ENCODE results near the gene TSHB.

Gene TSHB

GRCh38 chr1:115046751-115047150, 17.1 kb downstream of the TSHB start:
- Histone ChIP-seq H3K4me1 (ENCODE audit: low read length) (no peaks in the 10 kb centered on the region), H3K4me3 (ENCODE audit: low read length) (no peak overlapping the region), H3K9ac (ENCODE audit: low read length) (no peak overlapping the region), H3K36me3 (replicated peaks; ENCODE audit: low read depth, low read length) (no peaks in the 10 kb centered on the region), H3K27ac (ENCODE audit: low read length) (no peak overlapping the region), H3K4me2 (ENCODE audit: low read length) (no peak overlapping the region), H3K9me3 (ENCODE audit: insufficient read depth, low read length) (no peaks in the 10 kb centered on the region), H4K20me1 (ENCODE audit: insufficient read depth, low read length) (no peaks in the 10 kb centered on the region), H3K79me2 (ENCODE audit: low read length) (no peaks in the 10 kb centered on the region), H2AFZ (ENCODE audit: low read depth, low read length) (no peak overlapping the region), H3K27me3 (ENCODE audit: low read depth, low read length) (0 out of 2 replicates have a peak, but pooled peaks cover 3% of the 10 kb centered on the region)
- TF ChIP-seq CTCF (IDR thresholded peaks at IDR 0.05; ENCODE audit: low read depth, low read length): no peak
- no peak for TF ChIP-seq EZH2phosphoT487 (IDR thresholded peaks at IDR 0.05; ENCODE audit: low read depth)

- Histone ChIP-seq H3K9me3 (ENCODE audit: insufficient read depth, low read length) (no peaks in the 10 kb centered on the region), H3K4me2 (ENCODE audit: low read length) (no peak overlapping the region), H3K79me2 (ENCODE audit: low read length) (no peaks in the 10 kb centered on the region), H3K9ac (ENCODE audit: low read length) (no peak overlapping the region), H3K4me1 (ENCODE audit: low read length) (no peaks in the 10 kb centered on the region), H3K36me3 (replicated peaks; ENCODE audit: low read depth, low read length) (no peaks in the 10 kb centered on the region), H3K27ac (ENCODE audit: low read length) (no peak overlapping the region), H4K20me1 (ENCODE audit: insufficient read depth, low read length) (no peaks in the 10 kb centered on the region), H3K4me3 (ENCODE audit: low read length) (no peak overlapping the region), H3K27me3 (ENCODE audit: low read depth, low read length) (0 out of 2 replicates have a peak, but pooled peaks cover 3% of the 10 kb centered on the region), H2AFZ (ENCODE audit: low read depth, low read length) (no peak overlapping the region)
- no peak for TF ChIP-seq CTCF (IDR thresholded peaks at IDR 0.05; ENCODE audit: low read depth, low read length)
Measured at GRCh38 chr1:115051850-115052249, 22.2 kb downstream of the TSHB start.

GRCh38 chr1:115052454-115053083, 22.9 kb downstream of the TSHB start:
- Histone ChIP-seq H3K4me2 (ENCODE audit: low read length) (no peak overlapping the region), H2AFZ (ENCODE audit: low read depth, low read length) (no peak overlapping the region), H3K4me1 (ENCODE audit: low read length) (no peaks in the 10 kb centered on the region), H3K79me2 (ENCODE audit: low read length) (no peaks in the 10 kb centered on the region), H3K9ac (ENCODE audit: low read length) (no peak overlapping the region), H3K4me3 (ENCODE audit: low read length) (no peak overlapping the region), H3K9me3 (ENCODE audit: insufficient read depth, low read length) (no peaks in the 10 kb centered on the region), H4K20me1 (ENCODE audit: insufficient read depth, low read length) (no peaks in the 10 kb centered on the region), H3K36me3 (replicated peaks; ENCODE audit: low read depth, low read length) (no peaks in the 10 kb centered on the region), H3K27me3 (ENCODE audit: low read depth, low read length) (0 out of 2 replicates have a peak, but pooled peaks cover 3% of the 10 kb centered on the region), H3K27ac (ENCODE audit: low read length) (no peak overlapping the region)
- TF ChIP-seq CTCF (IDR thresholded peaks at IDR 0.05; ENCODE audit: low read depth, low read length) (peak; percentile 62), EZH2phosphoT487 (IDR thresholded peaks at IDR 0.05; ENCODE audit: low read depth) (no peak)

GRCh38 chr1:115056395-115056798, 26.8 kb downstream of the TSHB start:
- H3K4me2 ChIP-seq (ENCODE audit: low read length): no peak overlapping the region
- TF ChIP-seq EZH2phosphoT487 (IDR thresholded peaks at IDR 0.05; ENCODE audit: low read depth) (no peak), CTCF (IDR thresholded peaks at IDR 0.05; ENCODE audit: low read depth, low read length) (no peak)
- no peaks in the 10 kb centered on the region for H3K4me1 ChIP-seq (ENCODE audit: low read length)
- no peak overlapping the region for H3K9ac ChIP-seq (ENCODE audit: low read length)
- H3K4me3 ChIP-seq (ENCODE audit: low read length): no peak overlapping the region
- no peaks in the 10 kb centered on the region for H3K9me3 ChIP-seq (ENCODE audit: insufficient read depth, low read length)
- H4K20me1 ChIP-seq (ENCODE audit: insufficient read depth, low read length): no peaks in the 10 kb centered on the region
- H3K27me3 ChIP-seq (ENCODE audit: low read depth, low read length): no peaks in the 10 kb centered on the region
- no peak overlapping the region for H3K27ac ChIP-seq (ENCODE audit: low read length)
- no peaks in the 10 kb centered on the region for H3K36me3 ChIP-seq (replicated peaks; ENCODE audit: low read depth, low read length)
- H3K79me2 ChIP-seq (ENCODE audit: low read length): no peaks in the 10 kb centered on the region
- H2AFZ ChIP-seq (ENCODE audit: low read depth, low read length): no peak overlapping the region
